GM18873 (cell line): ENCODE data around the gene ARHGAP20.
"Not testable (repeated sequence)": the region's sequence is repeated elsewhere in the genome, so short reads cannot be mapped to it uniquely, and the experiment has no call there.

ENCODE experiments used
- ATAC-seq: cut with Tn5 transposase; IDR thresholded peaks from one replicate; pipeline ENCODE4 v1.9.1; 2021; ENCODE audit warnings: mild to moderate bottlenecking, moderate library complexity, moderate number of reproducible peaks; ENCODE audit not compliant: unreplicated experiment, low FRiP score

ARHGAP20 gene

GRCh38 chr11:110716361-110716760, 4.1 kb upstream of the ARHGAP20 start:
- ATAC-seq: no peak

GRCh38 chr11:110715541-110715940, 3.3 kb upstream of the ARHGAP20 start:
- ATAC-seq: no peak

- ATAC-seq: no peak
Observed at GRCh38 chr11:110713449-110713776, 1.2 kb upstream of the ARHGAP20 start.

- no peak for ATAC-seq
Observed at GRCh38 chr11:110712659-110713448, 617 bp upstream of the ARHGAP20 start.

- ATAC-seq: no peak
Observed at GRCh38 chr11:110711448-110711775, 825 bp downstream of the ARHGAP20 start.

GRCh38 chr11:110710628-110711381, 1.4 kb downstream of the ARHGAP20 start:
- ATAC-seq: no peak

GRCh38 chr11:110704210-110704864, 7.9 kb downstream of the ARHGAP20 start:
- no peak for ATAC-seq

- no peak for ATAC-seq
Observed at GRCh38 chr11:110691926-110692325, 20.3 kb downstream of the ARHGAP20 start.

GRCh38 chr11:110689306-110689705, 22.9 kb downstream of the ARHGAP20 start:
- ATAC-seq: no peak

GRCh38 chr11:110679323-110679975, 32.8 kb downstream of the ARHGAP20 start:
- ATAC-seq: no peak

- no peak for ATAC-seq
Observed at GRCh38 chr11:110675548-110675947, 36.7 kb downstream of the ARHGAP20 start.

GRCh38 chr11:110665689-110666465, 46.4 kb downstream of the ARHGAP20 start:
- no peak for ATAC-seq

- ATAC-seq: no peak
Observed at GRCh38 chr11:110655967-110656366, 56.3 kb downstream of the ARHGAP20 start.

- no peak for ATAC-seq
Observed at GRCh38 chr11:110654456-110654855, 57.8 kb downstream of the ARHGAP20 start.

- no peak for ATAC-seq
Observed at GRCh38 chr11:110645253-110645652, 67.0 kb downstream of the ARHGAP20 start.

GRCh38 chr11:110634370-110634769, 77.9 kb downstream of the ARHGAP20 start:
- ATAC-seq: no peak

- no peak for ATAC-seq
Observed at GRCh38 chr11:110631551-110631950, 80.7 kb downstream of the ARHGAP20 start.

GRCh38 chr11:110629594-110629993, 82.6 kb downstream of the ARHGAP20 start:
- ATAC-seq: no peak

GRCh38 chr11:110621826-110622225, 90.4 kb downstream of the ARHGAP20 start:
- no peak for ATAC-seq

GRCh38 chr11:110619366-110619765, 92.9 kb downstream of the ARHGAP20 start:
- ATAC-seq: not testable (repeated sequence)
